Suprapubic skin (tissue), 4 donors: ENCODE measurements around the gene C10orf62.
A peak's percentile ranks its signal among the peaks of the same experiment; 100 is the strongest.

Experiments
- POLR2A ChIP-seq, 2 donors: fragments of 450-650 bp; IDR thresholded peaks; one replicate each; pipeline ENCODE4 v1.6.1; 2017; ENCODE audit warnings: antibody characterized with exemption in 2 of 2, mild to moderate bottlenecking in 2 of 2, moderate library complexity in 2 of 2
- POLR2AphosphoS5 ChIP-seq, 3 donors: sonication (generic); formaldehyde crosslinking; IDR thresholded peaks; one replicate each; pipeline ENCODE4 v1.6.1; 2017; ENCODE audit warnings: antibody characterized with exemption in 3 of 3
- TF ChIP-seq, protein P1 (sequence below), 2 donors: fragments of 200-600 bp in 1 of 2; fragments of 450-650 bp in 1 of 2; sonication (generic) in 1 of 2; IDR thresholded peaks; one replicate each; pipeline ENCODE4 v1.5.1; 2016 to 2019; ENCODE audit warnings: antibody characterized with exemption in 2 of 2, mild to moderate bottlenecking in 1 of 2, moderate library complexity in 1 of 2

DNA sequence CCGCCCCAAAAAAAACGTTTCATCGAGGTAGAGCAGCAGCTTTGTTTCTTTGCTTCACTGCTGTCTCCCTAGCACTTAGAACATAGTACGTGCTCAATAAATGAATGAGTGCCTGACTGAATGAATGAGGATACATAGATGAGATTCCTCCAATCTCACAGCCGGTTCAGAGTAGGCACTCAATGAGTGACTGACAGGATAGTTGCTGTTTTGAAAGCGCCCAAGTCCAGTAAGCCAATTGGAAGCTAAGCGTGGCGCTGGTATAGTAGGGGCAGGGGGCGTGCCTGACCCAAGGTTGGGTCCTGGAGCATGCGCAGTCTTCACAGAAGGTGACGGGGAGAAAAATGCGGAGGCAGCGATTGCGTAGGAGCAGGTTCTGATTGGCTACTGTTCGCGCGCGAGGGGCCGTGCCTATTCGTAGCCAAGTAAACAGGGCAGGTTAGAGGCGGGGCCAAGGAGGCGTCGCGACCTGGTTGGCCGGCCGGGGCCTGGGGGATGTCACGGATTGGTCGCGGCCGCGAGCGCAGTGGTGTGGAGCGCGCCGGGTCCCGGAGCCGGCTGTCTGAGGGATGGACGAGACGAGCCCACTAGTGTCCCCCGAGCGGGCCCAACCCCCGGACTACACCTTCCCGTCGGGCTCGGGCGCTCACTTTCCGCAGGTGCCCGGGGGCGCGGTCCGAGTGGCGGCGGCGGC, 50.8 kb downstream of the C10orf62 start, which contains the start of gene PI4K2A:
- TF ChIP-seq, protein P1, sequence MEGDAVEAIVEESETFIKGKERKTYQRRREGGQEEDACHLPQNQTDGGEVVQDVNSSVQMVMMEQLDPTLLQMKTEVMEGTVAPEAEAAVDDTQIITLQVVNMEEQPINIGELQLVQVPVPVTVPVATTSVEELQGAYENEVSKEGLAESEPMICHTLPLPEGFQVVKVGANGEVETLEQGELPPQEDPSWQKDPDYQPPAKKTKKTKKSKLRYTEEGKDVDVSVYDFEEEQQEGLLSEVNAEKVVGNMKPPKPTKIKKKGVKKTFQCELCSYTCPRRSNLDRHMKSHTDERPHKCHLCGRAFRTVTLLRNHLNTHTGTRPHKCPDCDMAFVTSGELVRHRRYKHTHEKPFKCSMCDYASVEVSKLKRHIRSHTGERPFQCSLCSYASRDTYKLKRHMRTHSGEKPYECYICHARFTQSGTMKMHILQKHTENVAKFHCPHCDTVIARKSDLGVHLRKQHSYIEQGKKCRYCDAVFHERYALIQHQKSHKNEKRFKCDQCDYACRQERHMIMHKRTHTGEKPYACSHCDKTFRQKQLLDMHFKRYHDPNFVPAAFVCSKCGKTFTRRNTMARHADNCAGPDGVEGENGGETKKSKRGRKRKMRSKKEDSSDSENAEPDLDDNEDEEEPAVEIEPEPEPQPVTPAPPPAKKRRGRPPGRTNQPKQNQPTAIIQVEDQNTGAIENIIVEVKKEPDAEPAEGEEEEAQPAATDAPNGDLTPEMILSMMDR (IDR thresholded peaks at IDR 0.05) = no peak
- TF ChIP-seq POLR2A (IDR thresholded peaks at IDR 0.05) = peak in 1 of 2 donors; percentile 92
- TF ChIP-seq POLR2AphosphoS5 (IDR thresholded peaks at IDR 0.05) = peak in 1 of 3 donors; percentile 35
